ENCODE data around the gene SNIP1.
"Not testable (repeated sequence)": the region's sequence is repeated elsewhere in the genome, so short reads cannot be mapped to it uniquely, and the experiment has no call there.

Gene SNIP1, protein sequence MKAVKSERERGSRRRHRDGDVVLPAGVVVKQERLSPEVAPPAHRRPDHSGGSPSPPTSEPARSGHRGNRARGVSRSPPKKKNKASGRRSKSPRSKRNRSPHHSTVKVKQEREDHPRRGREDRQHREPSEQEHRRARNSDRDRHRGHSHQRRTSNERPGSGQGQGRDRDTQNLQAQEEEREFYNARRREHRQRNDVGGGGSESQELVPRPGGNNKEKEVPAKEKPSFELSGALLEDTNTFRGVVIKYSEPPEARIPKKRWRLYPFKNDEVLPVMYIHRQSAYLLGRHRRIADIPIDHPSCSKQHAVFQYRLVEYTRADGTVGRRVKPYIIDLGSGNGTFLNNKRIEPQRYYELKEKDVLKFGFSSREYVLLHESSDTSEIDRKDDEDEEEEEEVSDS
- 50.1 to 64.3 (median 53.2) reads per million in 4 experiments for total RNA-seq

DNA sequence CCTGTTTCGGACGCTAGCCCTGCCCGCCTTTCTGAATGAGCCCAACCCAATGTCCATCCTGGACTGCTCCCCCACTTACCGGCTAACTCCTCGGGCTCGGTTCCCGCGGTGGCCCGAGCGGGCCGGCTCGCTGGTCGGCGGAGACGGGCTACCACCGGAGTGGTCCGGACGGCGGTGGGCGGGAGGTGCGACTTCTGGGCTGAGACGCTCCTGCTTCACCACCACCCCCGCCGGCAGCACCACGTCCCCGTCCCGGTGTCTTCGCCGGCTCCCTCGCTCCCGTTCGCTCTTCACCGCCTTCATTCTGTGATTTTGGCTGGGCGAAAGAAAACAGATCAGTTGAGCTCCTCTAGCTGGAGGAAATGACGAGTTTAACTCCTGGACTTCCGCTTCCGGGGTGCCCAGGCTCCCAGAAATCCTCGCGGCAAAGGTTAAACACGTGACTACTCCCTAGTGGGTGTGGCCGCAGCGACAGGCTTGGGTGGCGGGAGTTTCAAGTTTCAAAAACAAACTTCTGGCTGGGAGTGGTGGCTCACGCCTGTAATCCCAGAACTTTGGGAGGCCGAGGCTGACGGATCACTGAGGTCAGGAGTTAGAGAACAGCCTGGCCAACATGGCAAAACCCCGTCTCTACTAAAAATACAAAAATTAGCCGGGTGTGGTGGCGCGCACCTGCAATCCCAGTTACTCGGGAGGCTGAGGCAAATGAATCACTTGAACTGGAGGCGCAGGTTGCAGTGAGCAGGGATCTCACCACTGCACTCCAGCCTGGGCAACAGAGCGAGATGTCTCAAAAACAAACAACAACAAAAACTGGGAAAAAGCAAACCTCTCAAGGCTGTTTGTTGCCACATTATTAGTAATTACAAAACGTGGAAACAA lies at the start of gene SNIP1:
Gene SNIP1 (minus strand): TSS at position 367 of the 882 bp plus-strand sequence. CDS start 64 bp downstream, at position 303.
- peak; percentile 84 for DNase-seq

DNA sequence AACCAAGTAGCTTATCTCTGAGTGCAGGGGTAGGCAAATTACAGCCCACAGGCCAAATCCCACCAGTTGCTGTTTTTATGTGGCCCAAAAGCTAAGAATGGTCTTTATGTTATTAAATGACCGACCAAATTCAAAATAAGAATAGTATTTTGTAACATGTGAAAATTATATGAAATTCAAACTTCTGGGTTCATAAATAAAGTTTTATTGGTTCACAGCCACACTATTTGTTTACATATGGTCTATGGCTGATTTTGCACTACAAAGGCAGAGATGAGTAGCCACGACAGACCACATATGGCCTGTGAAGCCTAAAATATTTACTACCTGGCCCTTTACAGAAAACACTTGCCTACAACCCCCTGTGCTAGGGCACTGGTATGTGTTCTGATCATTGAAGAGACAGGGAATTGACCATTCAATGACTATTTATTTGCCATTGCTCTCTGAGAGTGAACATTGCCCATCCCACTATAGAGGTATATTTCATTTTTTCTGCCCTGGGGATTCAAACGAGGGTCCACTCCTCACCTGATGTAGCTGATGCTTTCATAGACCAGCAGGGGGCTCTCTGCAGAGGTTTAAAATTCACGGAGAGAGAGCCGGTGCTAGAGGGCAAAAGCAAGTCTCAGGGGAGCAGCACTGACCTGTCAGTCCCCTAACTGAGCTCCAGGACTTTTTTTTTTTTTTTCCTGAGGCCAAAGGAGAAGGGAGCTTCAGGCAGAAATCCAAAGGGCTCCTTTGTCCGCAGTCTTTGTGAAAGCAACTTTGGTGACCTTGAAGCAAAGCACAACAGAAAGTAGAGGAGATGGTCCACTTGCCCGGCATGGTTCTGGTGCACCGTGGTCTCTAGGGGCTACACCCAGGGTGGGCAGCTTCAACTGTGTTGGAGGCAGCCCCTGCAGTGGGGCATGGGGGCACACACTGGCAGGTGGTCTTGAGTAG lies 48.9 kb upstream of the SNIP1 start:
- DNase-seq, result peak; percentile 8

DNA sequence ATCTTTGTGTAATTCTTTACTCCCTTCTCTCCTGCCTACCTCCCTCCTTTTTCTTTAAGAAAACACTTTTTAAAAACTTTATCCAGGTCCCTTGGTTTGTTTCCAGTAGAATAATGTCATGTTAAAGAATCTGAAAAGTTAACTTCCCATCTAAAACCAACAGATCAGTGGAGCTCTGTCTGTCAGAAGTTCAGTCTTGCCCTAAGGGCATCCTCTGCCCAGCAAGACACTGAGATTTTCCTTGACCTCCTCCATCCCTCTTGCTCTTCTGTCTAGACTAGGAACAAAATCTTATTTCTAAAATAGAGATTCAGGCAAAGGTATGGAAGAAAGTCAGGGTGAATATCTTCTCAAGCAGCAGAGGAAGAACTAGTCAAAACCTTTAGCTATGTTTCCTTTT lies 47.3 kb upstream of the SNIP1 start:
- DNase-seq, result no peak

DNA sequence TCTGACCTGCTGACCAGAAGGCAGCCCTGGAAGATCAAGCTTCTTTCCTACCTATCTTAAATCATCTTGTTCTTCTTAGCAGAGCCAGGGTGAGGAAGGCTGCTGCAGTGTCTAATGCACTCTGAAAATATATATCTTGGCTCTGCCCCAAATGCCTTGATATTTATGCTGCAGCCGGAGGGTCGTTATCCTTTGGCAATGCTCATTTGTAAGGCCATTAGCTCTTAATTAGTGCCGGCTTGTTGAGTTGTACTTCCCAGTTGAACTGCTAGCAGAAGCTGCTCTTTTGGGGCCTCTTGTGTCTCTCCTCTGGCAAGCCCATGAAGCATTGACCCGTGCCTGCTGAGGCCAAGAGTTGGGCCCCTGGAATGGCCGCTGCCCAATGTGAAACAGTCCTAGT lies 45.8 kb upstream of the SNIP1 start:
- no peak for DNase-seq

DNA sequence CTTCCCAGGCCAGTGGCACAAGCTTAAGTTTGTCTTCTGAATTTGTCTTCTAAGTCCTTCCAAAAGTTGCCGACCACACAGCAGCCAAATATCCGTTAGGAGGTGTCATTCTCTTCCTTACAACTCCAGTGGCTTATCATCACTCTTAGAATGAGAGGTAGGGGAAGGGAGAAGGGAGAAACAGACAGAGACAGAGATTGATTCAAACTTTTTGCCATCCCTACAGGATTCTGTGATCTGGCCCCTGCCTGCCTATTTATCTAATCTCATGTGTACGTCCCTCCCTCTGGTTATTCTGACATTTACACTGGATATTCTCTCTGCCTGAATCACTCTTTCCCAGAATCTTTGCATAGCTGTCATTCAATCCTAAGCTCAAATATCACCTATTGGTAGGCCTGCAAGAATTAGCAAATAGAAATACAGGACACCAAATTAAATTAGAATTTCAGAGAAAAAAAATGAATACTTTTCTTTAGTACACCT lies 42.1 kb upstream of the SNIP1 start:
- no peak for DNase-seq

DNA sequence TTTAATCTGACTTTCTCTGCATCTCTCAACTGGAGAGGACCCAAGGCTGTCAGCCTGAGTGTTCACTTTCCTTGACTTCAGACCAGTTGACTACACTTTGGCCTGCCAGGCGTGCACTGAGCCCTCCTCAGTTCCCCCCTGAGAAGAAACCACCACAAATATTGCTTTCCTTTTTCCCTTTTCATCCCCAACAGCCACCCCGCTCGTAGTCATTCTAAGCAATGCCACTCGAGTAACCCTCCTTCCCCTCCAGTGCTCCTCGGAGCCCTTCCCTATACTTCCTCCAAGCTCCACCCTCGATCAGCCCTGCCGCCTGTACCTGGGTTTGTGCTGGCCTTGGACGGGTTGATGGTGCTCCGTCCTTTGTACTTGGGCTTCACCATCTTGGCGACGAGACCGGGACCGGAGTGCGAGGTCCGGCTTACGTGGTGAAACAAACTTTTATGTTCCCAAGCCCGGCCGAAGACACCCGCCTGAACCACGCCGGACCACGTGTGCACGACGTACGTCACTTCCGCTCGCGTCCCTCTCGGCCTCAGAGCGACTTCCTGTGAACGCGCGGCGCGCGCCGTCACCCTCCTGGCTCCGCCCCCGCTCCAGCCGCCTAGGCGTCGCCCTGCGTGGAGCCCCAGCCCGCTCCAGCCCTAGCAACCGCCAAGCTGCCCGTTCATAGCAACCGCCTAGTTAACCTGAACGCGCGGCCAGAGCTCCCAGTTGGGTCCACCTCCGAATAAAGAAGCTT lies 41.5 kb upstream of the SNIP1 start, which contains the start of gene GNL2:
Gene GNL2 (minus strand): TSS at position 498 of the 742 bp plus-strand sequence. CDS start 115 bp downstream, at position 383.
- DNase-seq, result peak; percentile 90

DNA sequence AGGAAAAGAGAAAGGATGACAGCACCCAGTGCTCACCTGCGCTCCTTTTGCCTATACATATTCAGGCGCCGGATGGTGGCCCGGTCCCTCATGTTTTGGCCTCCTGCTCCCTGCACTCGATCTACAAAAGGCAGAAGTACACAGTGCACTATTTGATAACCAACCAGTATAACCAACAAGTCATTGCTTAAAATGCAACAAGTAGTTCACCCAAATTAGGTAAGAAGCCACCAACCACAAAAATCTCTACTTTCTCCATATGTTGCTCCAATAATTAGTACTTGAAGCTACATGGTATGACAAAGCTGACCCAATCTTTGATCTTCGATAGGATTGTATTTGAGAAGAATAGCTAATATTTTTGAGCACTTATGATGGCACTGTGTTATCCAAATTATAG lies 39.6 kb upstream of the SNIP1 start:
- DNase-seq, result no peak

DNA sequence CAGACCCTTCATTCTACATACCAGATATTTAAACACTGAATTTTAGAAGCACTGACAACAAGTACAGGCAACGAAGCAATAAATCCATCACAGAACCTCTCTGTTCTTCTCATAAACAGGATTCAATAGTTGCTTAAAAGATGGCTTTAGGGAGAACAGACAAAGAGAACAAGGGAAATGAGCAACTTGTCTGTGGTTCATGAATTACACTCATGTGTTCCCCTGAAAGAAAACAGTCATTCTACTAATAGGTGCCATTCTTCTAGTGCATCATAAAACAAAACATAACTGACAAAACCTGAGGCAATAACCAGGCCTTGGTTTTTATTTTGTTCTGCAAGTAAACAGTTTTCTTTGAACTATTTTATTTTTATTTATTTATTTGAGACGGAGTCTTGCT lies 34.8 kb upstream of the SNIP1 start:
- no peak for DNase-seq

DNA sequence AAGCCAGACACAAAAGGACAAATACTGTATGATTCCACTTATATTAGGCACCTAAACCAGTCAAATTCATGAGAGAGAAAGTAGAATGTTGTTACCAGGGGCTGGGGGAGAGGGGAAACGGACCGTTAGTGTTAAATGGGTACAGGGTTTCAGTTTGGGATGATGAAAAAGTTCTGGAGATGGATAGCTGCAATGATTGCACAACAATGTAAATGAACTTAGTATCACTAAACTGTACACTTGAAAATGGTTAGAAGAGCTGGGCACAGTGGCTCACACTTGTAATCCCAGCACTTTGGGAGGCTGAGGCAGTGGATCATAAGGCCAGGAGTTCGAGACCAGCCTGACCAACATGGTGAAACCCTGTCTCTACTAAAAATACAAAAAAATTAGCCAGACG lies 30.5 kb upstream of the SNIP1 start:
- DNase-seq, result not testable (repeated sequence)

DNA sequence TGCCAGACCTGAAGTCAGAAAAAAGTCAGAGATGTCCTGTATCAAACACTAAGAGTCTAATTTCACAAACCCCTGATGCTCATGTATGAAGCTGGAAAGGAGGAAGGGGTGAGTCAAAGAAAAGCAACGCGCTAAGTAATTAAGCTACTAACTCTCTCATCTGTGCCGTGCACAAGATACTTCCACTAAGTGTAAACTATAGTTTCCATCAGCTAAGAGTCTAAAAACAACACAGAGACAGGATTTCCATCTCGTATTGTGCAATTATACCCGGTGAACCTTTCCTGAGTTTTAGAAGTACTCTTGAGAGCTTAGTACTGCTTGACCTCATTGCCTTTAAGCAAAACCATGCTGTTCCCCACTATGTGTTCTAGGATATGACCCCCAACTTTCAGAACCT lies 21.6 kb upstream of the SNIP1 start:
- DNase-seq, result no peak

DNA sequence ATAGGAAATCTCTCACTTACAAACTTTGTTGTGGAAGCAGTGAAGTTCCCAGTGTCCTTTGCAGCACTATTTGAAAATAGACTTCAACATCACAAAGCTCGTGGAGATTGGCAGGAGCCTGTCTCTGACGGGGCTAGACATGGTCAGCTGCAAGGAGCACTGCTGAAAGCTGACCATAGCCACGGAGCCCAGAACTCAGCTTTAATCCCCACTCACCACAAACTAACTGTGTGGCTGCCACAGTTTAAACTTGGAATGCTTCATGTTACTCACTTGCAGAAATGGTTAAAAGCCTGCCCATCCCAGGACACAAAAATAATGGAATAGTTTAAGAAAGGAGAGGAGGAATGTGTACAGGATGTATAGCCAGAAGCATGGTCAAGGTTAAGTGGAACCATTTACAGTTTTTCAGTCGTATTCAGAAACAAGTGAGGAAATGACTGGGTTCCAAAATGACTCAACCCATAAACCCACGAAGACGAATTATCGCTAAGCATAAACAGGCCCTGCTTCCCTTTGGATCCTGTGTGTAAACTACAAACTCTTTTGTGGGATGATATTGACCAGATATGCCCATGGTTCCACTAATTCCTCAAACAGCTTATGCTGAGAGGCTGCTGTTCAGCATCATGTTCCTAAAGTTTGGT lies 20.9 kb upstream of the SNIP1 start:
- DNase-seq, result no peak

DNA sequence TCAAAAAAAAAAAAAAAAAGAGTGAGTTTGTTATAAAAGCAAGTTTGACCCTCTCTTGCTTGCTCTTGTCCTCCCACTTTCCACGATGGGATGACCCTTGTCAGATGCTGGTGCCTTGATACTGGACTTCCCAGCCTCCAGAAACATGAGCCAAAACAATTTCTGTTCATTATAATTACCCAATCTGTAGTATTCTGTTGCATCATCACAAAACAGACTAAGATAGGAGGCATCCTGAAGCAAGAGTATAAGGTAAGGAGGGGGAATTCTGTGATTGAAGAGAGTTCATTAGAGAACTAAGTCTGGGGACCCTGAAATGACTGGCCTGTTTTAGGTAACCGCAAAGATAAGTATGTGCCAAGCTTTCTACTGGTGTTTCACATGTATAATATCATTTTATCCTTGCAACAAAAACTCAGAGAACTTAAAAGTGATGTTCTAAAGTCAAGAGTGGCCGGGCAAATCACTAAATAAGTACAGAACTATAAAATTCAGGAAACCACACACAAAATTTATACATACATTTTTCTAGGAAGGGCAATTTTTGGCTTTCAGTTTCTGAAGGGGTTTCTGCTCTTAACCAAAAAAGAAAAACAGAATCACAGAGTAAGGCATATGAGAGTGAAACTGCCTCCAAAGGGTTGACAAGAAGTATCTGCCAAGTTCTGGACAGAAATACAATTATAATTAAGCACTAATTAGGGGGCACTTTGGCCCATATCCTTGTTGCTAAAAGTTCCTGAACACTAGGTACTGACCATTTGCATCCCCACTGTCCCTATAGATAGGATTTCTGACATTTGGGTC lies 16.6 kb upstream of the SNIP1 start:
- no peak for DNase-seq

DNA sequence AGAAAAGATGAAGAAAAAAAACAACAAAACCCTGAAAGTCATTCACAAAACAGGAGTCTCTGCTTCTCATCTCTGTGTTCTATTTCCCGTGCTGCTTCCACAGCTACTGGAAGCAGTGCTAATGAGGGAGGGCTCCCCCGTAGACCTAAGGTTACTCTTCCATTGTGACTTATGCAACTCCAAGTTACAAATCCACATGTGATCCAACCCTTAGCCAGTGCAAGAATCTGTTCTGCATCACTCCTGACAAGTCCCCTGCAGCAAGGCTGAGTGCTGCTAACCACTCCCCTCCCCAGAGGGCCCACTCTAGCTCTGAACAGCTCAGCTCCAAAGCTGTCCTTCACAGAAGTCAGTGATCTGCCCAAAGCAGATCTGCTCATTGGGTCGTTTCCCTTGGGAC lies 12.9 kb upstream of the SNIP1 start:
- DNase-seq, result no peak

DNA sequence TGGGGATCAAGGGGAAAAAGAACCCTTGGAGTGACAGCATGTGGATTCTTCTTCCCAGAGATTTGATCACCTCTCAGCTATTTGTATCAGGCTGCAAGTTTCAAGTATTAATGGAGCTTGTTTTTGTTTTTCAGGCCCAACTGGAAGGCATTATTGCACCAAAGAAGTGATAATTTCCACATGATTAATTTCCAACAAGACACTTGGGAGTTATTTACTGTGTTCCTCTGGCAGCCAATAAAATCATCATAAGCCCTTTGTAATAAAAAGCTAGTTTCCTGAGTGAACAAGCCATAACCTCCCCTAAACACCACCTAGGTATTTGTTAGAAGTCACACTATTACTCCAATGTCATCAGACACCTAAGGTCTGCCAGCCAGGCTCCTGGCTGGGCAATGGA lies 10.8 kb upstream of the SNIP1 start:
- DNase-seq, result no peak

DNA sequence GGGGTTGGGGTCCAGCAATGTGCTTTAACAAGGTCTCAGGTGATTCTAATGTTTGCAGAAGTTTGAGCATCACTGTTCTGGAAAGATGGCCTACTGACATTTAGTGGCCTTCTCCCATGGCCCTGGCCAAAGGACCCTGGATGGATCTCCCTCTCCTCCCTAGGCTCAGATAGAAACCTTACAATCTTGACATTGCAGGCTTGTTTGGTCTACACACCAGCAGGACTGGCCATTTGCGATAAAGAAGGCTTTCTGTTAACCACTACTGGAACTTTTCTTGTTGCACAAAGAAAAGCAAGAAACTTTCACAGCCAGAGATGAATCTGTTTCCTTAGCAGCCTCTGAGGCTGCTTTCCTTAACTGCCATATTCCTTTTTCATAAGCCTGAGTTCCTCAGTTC lies 8.9 kb upstream of the SNIP1 start:
- DNase-seq, result no peak

DNA sequence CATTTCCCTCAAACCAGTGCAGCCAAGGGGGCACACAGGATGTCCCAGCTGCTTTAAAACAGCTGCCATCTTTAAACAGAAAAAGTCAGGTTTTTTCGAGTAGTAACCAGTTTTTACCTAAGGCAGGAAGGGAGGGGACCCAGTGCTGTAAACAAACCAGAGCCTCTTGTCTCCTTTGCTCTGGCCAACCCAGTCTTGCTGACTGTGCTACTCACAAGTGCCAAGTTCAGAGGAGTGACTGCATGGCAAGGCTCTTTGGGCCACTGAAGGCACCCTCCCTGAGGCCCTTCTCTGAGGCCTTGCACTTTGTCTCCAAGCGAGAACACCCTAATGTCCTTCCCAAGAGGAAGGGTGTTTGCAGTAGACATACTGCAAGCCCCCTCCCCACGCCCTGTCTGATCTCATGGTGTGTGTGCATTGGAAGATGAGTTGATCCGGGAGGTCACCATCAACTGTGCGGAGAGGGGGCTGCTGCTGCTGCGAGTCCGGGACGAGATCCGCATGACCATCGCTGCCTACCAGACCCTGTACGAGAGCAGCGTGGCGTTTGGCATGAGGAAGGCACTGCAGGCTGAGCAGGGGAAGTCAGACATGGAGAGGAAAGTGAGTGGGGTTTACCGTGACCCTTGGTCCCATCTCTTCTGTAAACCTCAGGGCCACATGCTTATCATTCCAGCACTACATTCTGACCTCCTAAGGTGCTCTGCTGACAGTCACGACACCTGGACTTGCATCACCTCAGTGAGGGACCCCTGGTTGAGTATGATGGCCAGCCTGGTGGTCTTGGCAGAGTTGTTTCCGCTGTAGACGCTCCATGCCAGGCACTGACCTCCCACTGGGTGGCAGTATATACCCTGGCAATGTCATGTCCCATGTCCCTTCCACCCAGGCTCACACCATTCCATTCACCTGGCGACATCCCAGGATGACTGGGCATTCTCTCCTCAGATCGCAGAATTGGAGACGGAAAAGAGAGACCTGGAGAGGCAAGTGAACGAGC lies 7.3 kb upstream of the SNIP1 start:
- DNase-seq, result peak; percentile 5

DNA sequence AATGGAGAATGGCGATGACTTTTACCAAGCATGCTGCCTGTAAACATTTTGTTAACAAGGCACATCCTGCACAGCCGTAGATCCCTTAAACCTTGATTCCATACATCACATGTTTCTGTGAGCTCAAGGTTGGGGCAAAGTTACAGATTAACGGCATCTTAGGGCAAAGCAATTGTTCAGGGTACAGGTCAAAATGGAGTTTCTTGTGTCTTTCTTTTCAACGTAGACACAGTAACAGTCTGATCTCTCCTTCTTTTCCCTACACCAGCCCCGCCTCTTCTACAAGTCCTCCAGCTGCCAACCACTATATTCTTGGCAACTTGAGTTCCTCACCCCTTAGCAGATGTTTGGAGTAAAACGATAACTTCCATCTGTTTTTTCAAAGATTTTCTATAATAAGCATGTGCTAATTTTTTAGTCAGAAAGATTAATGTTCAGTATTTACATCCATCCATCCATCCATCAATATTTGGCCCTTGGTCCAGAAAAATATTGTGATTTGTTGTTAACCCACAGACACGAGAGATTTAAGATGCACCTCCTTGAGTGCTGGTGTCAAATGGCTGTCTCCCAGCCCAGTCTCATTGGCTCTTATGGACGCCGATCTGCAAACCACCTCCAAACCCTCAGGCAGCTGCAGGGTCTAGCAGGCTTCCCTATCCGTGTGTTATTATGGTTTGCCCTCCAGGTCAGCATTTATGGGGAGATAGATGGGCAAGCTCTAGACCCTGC lies 6.5 kb upstream of the SNIP1 start:
- DNase-seq, result no peak

DNA sequence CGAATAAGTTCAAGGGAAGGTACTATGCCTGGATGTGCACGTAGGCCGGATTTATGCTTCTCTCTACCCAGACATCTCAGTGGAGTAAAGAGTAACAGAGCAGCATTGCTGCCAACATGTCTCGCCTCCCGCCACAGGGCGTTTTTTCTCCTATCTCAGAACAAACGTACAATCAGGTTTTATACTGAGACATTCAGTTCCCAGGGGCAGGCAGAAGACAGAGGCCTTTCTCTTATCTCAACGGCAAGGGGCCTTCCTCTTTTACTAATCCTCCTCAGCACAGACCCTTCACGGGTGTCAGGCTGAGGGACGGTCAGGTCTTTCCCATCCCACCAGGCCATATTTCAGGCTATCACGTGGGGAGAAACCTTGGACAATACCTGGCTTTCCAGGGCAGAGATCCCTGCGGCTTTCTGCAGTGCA lies 5.9 kb upstream of the SNIP1 start:
- DNase-seq, result not testable (repeated sequence)
